ENCODE results near the gene CFAP74.
A peak's percentile ranks its signal among the peaks of the same experiment; 100 is the strongest.

The CFAP74 gene

DNA sequence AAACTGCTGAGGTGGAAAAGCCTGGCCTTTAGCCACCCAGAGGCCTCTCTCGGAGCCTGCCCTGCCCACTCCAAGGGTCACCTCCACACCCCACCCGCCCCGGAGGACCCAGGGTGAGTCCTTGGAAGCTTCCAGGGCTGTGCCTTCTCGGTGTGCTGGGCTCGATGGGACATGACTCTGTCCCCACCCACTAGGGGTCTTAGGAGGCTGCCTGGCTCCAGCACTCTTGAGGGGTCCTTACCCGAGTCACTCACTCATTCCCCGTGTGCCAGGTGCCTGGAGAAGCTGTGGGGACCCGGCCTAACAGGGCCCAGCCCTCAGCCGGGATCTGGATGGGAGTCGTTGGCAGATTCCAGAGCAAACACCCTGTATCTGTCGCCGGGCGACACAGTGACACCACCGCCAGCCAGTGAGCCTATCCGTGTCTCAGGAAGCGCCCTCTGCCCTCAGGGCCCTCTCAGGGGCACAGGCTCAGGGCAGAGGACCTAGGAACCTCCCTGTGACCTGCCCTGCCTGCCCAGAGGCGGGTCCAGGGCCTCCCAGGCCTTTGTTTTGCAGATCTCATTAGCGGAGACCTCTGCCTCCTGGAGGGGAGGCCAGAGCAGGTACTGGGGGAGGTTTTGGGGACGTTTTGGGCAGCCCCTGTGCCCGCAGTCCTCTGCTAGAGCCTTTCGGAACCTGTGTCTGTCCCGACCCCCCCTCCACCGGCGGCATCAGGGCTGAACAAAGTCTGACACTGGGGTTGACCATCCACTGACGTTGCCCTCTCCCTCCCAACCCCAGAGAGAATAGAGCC, 43.6 kb upstream of the CFAP74 start:
- TF ChIP-seq EZH2 (IDR thresholded peaks at IDR 0.05; ENCODE audit: borderline replicate concordance, low read depth, low read length, severe bottlenecking), result no peak
- TF ChIP-seq, protein P1, sequence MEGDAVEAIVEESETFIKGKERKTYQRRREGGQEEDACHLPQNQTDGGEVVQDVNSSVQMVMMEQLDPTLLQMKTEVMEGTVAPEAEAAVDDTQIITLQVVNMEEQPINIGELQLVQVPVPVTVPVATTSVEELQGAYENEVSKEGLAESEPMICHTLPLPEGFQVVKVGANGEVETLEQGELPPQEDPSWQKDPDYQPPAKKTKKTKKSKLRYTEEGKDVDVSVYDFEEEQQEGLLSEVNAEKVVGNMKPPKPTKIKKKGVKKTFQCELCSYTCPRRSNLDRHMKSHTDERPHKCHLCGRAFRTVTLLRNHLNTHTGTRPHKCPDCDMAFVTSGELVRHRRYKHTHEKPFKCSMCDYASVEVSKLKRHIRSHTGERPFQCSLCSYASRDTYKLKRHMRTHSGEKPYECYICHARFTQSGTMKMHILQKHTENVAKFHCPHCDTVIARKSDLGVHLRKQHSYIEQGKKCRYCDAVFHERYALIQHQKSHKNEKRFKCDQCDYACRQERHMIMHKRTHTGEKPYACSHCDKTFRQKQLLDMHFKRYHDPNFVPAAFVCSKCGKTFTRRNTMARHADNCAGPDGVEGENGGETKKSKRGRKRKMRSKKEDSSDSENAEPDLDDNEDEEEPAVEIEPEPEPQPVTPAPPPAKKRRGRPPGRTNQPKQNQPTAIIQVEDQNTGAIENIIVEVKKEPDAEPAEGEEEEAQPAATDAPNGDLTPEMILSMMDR (IDR thresholded peaks at IDR 0.05; ENCODE audit: borderline replicate concordance, extremely low read depth, low read length, poor library complexity, severe bottlenecking), result no peak
- no peaks in the 10 kb centered on the region; the same call in 1 of the 2 replicates for H4K20me1 ChIP-seq (ENCODE audit: insufficient read depth, low read length)
- H3K36me3 ChIP-seq (ENCODE audit: insufficient read depth, low read length), result no peaks in the 10 kb centered on the region
- no peaks in the 10 kb centered on the region for H3K9me3 ChIP-seq (ENCODE audit: insufficient read depth, low read length, severe bottlenecking)
- ATAC-seq (ENCODE audit: insufficient read depth, low read depth), result no peak
- H3K9ac ChIP-seq (ENCODE audit: low read depth, low read length), result no peak overlapping the region
- no peaks in the 10 kb centered on the region for H3K79me2 ChIP-seq (ENCODE audit: insufficient read depth, low read length)
- H3K27ac ChIP-seq (ENCODE audit: low read length), result no peak overlapping the region
- H3K27me3 ChIP-seq (ENCODE audit: insufficient read depth, low read length, poor library complexity), result no peaks in the 10 kb centered on the region
- no peak overlapping the region for H3K4me3 ChIP-seq (ENCODE audit: low read depth in 1 of 2, low read length in 2 of 2)
- no peak overlapping the region for H3K4me2 ChIP-seq (ENCODE audit: insufficient read depth, low read length)
- no peaks in the 10 kb centered on the region for H3K4me1 ChIP-seq (ENCODE audit: insufficient read depth, low read length)
- H2AFZ ChIP-seq (ENCODE audit: low read depth, low read length), result no peak overlapping the region
- no peak for DNase-seq

DNA sequence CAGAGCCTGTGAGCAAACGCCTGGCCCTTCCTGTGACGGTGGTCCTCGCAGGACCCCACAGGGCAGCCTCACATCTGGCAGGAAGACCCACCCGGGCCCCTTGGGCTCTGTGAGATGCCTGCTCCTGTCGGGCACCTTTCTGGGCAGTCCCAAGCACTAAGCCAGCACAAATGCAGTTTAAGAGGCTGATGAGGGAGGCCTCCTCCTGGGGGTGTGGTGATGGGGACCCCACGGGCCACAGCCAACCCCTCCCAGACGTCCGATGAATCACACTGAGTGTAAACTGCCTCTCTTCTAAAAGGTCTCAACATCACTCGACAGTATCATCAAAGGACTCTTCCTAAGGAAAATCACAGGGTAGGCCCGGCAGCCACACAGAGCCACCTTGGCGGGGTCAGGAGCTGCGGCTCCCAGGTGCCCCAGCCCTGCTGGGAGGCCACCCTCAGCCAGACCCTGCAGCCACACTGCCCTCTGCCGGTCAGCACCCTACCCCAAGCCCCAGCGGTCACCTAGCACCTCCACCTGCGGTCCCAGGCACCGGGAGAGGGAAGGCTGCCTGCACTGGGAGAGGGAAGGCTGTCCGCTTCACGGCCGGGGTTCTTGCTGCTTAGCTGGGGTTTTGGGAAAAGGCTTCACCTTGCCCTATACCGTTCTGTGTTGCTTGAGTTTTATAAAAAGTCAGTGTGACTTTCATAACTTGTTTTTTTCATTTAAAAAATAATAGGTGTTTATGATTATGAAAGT, 42.8 kb upstream of the CFAP74 start:
- H3K4me3 ChIP-seq (ENCODE audit: low read depth in 1 of 2, low read length in 2 of 2), result no peak overlapping the region
- no peak overlapping the region for H3K27ac ChIP-seq (ENCODE audit: low read length)
- TF ChIP-seq, protein P1 (IDR thresholded peaks at IDR 0.05; ENCODE audit: borderline replicate concordance, extremely low read depth, low read length, poor library complexity, severe bottlenecking), result peak; percentile 54
- TF ChIP-seq EZH2 (IDR thresholded peaks at IDR 0.05; ENCODE audit: borderline replicate concordance, low read depth, low read length, severe bottlenecking), result no peak
- no peaks in the 10 kb centered on the region for H3K36me3 ChIP-seq (ENCODE audit: insufficient read depth, low read length)
- H3K27me3 ChIP-seq (ENCODE audit: insufficient read depth, low read length, poor library complexity), result no peaks in the 10 kb centered on the region
- no peak overlapping the region for H2AFZ ChIP-seq (ENCODE audit: low read depth, low read length)
- no peaks in the 10 kb centered on the region for H4K20me1 ChIP-seq (ENCODE audit: insufficient read depth, low read length)
- H3K9ac ChIP-seq (ENCODE audit: low read depth, low read length), result no peak overlapping the region
- no peak overlapping the region for H3K4me2 ChIP-seq (ENCODE audit: insufficient read depth, low read length)
- no peak; the same call in 2 of the 3 replicates for ATAC-seq (ENCODE audit: insufficient read depth, low read depth)
- peak; percentile 24 for DNase-seq
- H3K4me1 ChIP-seq (ENCODE audit: insufficient read depth, low read length), result no peaks in the 10 kb centered on the region
- H3K79me2 ChIP-seq (ENCODE audit: insufficient read depth, low read length), result no peaks in the 10 kb centered on the region
- no peaks in the 10 kb centered on the region for H3K9me3 ChIP-seq (ENCODE audit: insufficient read depth, low read length, severe bottlenecking)

DNA sequence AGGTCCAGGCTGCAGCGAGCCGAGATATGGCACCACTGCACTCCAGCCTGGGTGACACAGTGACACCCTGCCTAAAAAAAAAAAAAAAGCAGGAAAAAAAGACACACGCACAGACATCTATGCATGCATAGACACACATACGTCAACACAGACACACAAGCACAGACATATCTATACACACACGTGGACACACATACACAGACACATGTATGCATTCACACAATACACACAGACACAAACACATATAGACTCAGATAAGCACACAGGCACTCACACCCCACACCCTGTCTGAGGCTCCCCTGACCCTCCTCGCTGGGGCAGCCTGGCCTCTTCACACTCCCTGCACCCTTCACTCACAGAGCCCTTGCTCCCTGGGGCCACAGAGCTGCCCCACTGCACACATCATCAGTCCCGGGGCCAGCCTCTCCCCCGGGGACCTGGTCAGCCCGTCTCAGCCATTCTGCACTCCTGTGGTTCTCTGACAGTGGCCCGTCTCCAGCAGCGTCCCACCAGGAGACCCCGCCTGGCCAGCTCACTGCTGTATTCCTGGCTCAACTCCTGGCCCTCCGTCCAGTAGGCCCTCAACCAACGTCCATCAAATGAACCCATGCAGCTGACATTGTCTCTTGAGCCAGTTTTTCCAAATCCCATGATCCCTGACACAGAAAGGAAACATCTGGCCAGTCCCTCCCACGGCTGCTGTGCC, 42.0 kb upstream of the CFAP74 start:
- no peaks in the 10 kb centered on the region for H3K79me2 ChIP-seq (ENCODE audit: insufficient read depth, low read length)
- ATAC-seq (ENCODE audit: insufficient read depth, low read depth), result no peak
- no peaks in the 10 kb centered on the region for H4K20me1 ChIP-seq (ENCODE audit: insufficient read depth, low read length)
- H3K27me3 ChIP-seq (ENCODE audit: insufficient read depth, low read length, poor library complexity), result peaks cover 6% of the 10 kb centered on the region
- no peak overlapping the region for H2AFZ ChIP-seq (ENCODE audit: low read depth, low read length)
- no peak for TF ChIP-seq EZH2 (IDR thresholded peaks at IDR 0.05; ENCODE audit: borderline replicate concordance, low read depth, low read length, severe bottlenecking)
- TF ChIP-seq, protein P1 (IDR thresholded peaks at IDR 0.05; ENCODE audit: borderline replicate concordance, extremely low read depth, low read length, poor library complexity, severe bottlenecking), result no peak
- H3K4me3 ChIP-seq (ENCODE audit: low read depth in 1 of 2, low read length in 2 of 2), result no peak overlapping the region
- no peaks in the 10 kb centered on the region for H3K9me3 ChIP-seq (ENCODE audit: insufficient read depth, low read length, severe bottlenecking)
- H3K36me3 ChIP-seq (ENCODE audit: insufficient read depth, low read length), result no peaks in the 10 kb centered on the region
- H3K9ac ChIP-seq (ENCODE audit: low read depth, low read length), result no peak overlapping the region
- no peak overlapping the region for H3K4me2 ChIP-seq (ENCODE audit: insufficient read depth, low read length)
- DNase-seq, result no peak
- H3K4me1 ChIP-seq (ENCODE audit: insufficient read depth, low read length), result no peaks in the 10 kb centered on the region
- H3K27ac ChIP-seq (ENCODE audit: low read length), result no peak overlapping the region

Data from DND-41 (cell line).